Measurements from ENCODE around the gene OMA1.
"Not testable (repeated sequence)": the region's sequence is repeated elsewhere in the genome, so short reads cannot be mapped to it uniquely, and the experiment has no call there.

Gene OMA1

DNA sequence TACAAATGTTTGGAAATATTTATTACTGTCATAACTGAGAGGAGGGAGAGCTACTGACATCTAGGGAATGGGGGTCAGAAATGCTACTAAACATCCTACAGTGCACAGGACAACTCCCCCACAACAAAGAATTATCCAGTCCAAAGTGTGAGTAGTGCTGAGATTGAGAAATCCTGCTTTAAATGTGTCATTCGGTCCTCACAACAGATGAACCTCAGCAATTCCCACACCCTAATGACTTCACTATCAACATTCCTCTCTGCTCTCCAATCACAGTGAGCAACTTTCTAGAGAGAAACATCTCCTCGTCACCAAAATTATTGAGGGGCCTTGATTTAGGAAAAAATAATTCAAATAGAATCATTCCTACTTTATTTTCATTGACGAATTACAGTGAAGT is 18.0 kb downstream of the OMA1 start:
- no peak for DNase-seq (ENCODE audit: low read depth in 1 of 2, low spot score in 1 of 2)

DNA sequence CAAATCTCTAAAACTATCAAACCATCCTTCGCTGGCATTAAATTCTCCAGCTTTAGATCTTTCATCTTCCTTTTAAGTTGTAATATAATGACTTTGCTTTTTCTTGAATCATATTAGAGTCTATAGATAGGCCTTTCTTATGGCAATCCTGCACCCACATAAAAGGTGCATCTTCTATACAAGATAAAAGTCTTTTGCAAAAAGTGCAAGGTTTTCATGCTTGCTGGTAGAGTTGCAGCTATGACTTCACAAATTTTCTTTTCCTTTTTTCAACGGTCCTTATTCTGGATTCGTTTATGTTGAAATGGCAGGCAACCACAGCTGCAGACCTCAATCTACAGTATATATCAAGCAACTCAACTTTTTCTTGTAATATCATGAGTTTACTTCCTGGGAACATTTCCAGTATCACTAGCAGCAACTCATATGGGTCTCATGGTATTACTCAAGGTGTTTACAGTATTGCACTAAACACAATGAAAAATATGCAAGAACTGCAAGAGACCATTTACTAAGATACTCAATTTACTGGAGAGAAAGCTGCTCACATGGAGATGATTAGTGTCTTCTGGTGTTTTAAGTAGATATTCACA is 22.1 kb downstream of the OMA1 start:
- no peak for DNase-seq (ENCODE audit: low read depth in 1 of 2, low spot score in 1 of 2)

DNA sequence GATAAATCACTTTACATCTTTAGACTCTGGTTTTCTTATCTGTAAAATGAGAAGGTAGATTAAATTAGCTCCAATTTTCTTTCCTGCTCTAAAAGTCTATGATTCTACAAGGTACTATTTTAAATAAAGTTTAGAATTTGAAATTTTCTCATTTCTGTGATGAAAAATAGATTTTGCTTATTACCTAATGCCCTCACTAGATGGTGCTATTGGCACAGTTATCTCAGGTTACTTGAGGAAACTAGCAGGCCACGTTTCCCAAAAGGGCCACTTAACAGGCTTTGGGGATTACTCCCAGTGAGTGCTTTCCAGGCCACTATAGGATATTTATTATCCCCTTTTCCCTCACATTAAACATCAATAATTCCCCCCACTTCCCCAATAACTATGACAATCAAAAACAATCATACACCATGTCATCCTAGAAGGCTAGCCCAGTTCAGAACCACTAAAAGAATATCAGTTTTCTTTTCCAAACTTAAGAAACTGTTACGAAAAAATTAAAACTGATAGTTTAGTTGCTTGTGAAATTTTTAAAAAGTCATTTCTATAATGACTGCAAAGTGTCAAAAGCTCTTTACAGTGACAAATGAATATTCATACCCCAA is 30.6 kb downstream of the OMA1 start:
- no peak for DNase-seq (ENCODE audit: low read depth in 1 of 2, low spot score in 1 of 2)

DNA sequence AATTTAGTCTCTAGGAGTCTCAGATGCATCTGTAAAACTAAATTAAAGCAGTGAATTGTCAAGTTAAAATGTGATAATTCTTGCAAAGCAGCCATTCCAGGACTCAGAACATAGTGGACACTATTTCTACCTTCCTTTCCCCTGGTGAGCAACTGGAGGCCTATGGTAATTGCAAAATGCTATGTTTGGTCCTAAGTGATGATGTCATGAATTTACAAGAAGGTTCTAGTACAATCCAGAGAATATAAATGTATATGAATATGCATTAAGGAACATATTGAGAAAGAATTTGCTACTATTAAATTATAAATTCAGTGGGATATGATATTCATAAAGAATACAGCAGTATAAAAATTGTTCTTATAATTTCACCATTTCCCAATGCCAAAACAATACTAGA is 32.6 kb downstream of the OMA1 start:
- DNase-seq (ENCODE audit: low read depth in 1 of 2, low spot score in 1 of 2): no peak

DNA sequence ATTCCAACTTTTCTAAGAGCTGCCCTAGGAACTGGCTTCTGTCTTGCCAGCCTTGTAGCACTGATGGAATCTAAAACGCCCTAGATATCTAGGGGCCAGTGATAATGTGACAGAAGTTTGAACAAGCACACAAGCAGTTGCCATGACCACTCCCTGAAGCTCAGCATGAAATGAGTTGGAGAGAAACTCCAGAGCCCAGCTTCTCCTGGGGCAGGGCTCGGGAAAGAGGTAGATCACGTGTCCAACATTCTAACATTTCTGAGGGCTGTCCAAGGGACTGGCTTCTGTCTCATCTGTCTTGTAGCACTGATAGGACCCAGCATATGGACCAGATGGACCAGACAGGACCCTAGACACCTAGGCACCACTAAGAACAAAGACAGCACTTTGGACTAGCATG is 37.9 kb downstream of the OMA1 start:
- no peak for DNase-seq (ENCODE audit: low read depth in 1 of 2, low spot score in 1 of 2)

DNA sequence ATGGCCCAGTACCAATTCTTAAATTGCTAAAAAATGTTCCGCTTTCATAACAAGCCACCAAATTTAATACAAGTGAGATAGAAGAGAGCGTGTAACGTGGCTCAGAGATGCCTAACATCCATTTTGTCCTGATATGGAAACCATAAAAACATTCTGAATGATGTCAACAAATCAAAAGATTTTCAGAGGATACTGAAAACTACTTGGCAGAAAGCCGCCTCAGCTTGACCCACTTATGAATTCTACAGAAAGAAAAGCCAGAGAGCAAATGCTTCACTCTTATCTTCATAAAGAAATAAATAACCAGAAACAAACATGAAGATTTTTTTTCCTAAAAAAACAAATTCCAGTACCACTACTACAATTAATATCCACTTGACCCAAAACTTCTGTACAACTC is 41.2 kb downstream of the OMA1 start:
- DNase-seq (ENCODE audit: low read depth in 1 of 2, low spot score in 1 of 2): no peak

DNA sequence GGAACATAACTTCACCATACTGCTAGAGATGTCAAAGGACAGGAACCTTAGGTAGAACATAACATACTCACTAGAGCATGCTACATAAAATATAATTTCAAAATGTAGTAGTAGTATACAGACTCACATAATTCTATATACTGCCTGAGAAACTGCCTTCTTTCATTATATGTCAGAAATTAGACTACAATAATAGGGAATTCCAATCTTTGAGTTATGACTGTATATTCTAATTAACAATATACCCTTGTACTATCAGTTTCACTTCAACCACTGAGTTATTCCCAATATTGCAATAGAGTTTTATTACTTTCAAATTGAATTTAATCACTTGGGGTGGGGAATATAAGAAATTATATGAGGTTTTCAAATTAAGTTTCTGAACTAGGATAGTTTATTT is 44.0 kb downstream of the OMA1 start:
- DNase-seq (ENCODE audit: low read depth in 1 of 2, low spot score in 1 of 2): no peak

DNA sequence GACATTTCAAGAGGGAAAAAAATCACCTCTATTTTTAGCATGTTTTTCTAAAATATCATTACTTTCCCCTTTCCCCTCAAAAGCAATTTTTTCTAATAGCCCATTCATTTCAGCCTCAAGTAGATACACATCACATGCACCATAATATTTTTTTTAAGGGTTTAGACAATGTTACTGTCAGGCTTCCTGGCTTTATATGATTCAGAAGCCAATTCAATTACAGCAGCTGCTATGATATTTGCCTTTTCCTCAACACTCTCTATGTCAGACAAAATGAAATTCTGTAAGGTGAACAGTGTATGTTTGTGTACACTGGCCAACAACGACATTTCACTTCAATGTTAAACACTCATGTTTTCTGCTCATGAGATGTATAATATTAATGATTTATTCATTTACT is 46.5 kb downstream of the OMA1 start:
- no peak for DNase-seq (ENCODE audit: low read depth in 1 of 2, low spot score in 1 of 2)

DNA sequence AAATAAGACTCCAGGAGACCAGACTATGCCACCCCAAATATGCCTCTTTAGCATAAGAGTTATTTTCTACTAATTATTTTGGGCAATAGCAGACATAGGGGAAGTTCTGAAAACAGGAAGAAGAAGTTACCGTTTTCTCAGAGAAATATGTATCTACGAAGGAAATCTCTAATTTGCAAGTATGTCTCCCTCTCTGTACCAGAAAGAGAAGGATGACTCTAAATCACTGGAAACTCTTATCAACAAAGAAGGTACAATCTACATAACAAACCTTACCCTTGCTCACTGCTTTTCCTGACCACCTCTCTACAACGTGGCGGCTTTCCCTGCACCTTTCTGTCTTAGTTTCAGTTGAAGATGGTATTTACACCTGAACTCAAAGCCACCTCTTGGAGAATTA is 49.0 kb downstream of the OMA1 start:
- no peak for DNase-seq (ENCODE audit: low read depth in 1 of 2, low spot score in 1 of 2)

DNA sequence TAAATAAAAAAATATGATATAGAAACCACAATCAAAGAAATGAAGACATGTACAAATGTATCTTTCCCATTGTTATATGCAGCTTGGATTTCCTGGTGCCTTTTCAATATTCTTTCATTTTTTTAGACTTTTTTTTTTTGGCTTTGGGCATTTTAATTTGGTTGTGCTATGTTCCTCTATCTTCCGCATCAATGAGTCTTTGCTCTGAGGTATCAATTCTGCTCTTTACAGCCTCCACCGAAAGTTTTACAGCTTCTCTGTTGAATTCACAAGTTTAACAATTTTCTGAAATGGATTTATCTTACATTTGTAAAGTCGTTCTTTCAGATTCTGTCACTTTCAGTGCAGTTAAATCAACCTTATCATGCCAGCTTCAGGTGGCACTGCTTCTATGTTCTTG is 50.5 kb downstream of the OMA1 start:
- no peak for DNase-seq (ENCODE audit: low read depth in 1 of 2, low spot score in 1 of 2)

DNA sequence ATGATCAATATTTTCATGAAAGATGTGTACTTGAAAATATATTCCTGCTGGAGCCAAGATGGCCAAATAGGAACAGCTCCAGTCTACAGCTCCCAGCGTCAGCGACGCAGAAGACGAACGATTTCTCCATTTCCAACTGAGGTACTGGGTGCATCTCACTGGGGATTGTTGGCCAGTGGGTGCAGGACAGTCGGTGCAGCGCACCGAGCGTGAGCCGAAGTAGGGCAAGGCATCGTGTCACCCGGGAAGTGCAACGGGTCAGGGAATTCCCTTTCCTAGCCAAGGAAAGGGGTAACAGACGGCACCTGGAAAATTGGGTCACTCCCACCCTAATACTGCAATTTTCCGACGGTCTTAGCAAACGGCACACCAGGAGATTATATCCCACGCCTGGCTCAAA is 57.6 kb downstream of the OMA1 start:
- DNase-seq (ENCODE audit: low read depth in 1 of 2, low spot score in 1 of 2): not testable (repeated sequence)

DNA sequence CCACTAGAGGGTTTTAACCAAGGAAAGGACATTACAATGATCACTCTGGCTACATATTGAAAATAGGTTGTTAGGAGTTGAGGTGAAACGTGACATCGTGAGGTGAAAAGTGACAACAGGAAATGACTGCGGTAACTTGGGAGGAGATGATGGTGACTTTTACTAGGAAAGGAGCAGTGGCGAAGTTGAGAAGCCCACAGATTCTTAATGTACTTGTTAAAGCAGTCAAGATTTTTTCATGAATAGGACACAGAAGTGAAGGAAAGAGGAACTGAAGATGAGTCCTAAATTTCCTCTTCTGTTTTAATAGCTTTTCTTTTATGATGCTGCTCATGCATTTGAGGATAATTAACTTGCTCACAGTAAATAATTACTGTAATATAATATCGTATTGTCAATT is 59.5 kb downstream of the OMA1 start:
- DNase-seq (ENCODE audit: low read depth in 1 of 2, low spot score in 1 of 2): no peak

DNA sequence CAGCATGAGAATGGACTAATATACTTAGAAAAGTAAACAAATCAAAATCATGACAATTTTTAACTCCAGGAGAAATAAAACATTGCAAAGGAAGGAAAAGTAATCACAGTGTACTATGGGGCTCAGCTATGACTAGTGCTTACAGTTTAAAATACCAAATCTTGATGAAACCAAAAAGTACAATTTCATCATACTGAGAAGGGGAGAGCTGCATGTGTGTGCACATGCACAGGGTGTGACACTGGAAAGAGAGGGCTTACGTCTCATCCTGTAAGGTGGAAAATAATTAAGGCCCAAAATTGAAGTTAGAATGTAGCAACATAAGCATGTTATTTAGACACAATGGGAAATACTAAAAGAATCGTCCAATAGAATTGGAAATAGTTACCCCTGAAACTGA is 64.6 kb downstream of the OMA1 start:
- no peak for DNase-seq (ENCODE audit: low read depth in 1 of 2, low spot score in 1 of 2)

DNA sequence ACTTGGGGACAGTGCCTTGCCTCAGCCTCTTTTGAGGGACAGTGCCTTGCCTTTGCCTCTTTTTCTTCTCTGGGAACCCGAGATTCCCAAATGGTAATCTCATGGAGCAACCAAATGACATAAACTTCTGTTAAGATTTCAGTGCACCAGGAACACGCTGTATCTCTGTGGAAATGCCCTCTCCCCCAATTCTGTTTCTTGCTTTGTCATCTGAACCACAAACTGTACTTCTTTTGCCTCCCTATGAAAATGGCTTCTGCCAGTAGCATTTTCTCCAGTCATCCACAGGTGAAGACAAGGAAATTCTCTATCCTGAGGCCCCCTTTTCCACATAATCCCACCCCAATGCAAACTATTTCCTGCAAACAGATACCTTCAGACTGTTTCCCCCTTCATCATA is 66.3 kb downstream of the OMA1 start:
- no peak for DNase-seq (ENCODE audit: low read depth in 1 of 2, low spot score in 1 of 2)

DNA sequence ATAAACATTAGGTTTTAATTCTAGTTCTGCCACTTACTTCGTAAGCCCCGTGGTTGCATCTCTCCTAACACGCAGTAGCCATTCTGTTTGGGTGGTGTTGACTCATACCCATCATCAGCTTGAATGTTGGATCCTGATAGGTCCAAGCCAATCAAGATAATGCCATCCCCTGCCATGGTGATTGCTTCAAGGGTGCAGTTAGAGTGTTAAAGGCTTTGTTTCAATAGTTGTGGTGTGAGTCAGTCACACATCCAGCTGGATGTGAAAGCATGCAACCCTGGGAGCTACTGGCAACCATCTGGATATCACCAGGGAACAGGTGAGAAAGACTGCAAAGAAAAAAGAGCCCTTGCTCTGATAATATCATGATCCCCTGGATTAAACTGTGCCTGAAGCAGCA is 69.1 kb downstream of the OMA1 start:
- DNase-seq (ENCODE audit: low read depth in 1 of 2, low spot score in 1 of 2): no peak

DNA sequence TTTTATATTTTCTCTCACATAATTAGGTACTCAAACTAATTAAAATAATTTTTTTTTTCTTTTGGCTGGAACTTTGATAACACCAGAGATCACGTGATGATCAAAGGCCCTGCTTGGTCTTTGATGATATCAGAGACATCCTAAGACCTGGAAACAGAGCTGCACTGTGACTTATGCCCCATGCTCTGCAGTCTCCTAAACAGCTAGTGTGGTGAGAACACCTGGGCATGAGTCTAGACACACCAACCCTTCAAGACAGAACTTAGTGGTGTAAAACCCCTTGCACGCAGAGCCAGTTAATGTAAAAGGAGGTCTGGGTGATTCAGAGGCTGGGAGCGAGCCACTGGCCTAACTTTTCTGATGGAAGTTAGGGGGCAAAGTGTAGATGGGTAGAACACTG is 70.3 kb downstream of the OMA1 start:
- DNase-seq (ENCODE audit: low read depth in 1 of 2, low spot score in 1 of 2): no peak

DNA sequence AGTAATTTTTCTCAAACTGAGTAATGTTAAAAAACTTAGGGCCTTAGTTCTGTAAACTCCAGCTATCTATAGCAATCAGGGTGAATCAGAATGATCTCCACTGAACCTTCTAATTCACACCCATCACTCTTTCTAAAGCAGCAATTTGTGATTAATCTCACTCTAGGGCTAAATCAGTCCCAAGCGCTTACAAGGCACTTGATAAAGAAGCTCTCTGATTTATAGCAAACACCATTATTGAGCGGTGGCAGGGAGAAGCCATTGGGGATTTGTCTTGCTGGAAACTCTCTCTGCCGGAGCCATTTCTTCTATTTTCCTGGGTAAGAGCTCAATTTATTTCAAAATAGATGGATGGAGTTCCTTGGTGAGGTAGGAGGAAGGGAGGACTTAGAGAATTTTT is 77.0 kb downstream of the OMA1 start:
- no peak for DNase-seq (ENCODE audit: low read depth in 1 of 2, low spot score in 1 of 2)

DNA sequence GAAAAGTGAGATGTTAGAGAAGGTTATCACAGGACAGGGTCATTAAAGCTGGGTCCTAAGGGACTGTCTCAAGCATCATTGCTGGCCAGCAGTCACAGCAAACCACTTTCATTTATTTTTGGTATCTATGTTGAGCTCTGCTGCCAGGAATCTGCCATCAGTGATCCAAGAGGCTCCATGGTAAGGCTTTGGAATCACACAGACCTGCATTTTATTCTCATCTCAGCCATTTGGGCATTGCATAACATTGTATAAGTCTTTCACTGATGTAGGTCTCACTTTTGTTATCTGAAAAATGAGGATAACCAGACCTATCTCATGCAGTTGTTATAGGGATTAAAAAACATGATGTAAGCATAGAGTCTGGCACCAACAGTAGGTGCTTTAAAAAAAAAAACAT is 77.5 kb downstream of the OMA1 start:
- DNase-seq (ENCODE audit: low read depth in 1 of 2, low spot score in 1 of 2): no peak

DNA sequence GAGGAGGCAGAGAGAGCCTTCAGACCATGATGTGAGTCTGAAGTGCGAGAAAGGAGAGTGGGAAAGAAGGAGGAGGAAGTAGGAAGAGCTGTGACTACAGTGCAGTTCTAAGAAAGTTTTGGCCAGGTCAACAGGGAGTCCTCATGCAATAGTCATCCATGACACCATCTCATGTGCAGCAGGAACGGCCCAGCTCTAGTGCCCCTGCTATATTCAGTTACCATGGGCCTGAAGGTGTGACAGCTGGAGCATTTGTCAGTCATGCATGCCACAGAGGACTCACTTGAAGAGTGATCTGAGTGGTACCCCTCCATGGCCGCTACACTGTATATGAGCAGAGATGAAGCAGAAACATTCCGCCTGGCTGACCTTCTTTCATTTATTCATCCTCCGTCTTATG is 77.9 kb downstream of the OMA1 start:
- DNase-seq (ENCODE audit: low read depth in 1 of 2, low spot score in 1 of 2): no peak

DNA sequence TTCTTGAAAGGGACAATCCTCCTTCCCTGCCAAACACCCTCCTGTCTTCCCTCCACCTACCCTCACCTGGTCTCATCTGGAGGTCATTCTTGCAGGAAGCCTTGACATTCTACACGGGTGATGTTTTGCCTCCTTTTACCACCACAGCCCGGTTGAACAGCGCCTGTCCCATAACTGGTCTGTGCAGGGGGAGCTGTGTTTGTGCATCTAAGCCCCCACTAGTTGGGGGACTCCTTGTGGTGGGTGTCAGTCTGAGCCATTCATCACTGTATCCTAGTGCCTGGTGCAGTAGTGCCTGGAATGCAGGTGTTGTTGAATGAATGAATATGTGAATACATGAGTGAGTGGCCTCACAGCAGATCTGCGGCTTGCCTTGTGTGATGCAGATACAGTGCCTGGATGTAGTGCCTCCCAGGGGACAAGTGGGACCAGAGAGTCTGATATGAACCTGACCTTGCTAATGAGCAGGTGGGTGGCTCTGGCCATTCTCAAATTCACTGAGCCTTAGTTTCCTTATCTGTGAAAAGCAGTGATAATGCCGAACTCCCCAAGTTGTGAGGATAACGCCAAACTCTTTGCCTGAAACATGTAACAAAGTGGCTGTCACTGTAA is 79.8 kb downstream of the OMA1 start:
- no peak for DNase-seq (ENCODE audit: low read depth in 1 of 2, low spot score in 1 of 2)

DNA sequence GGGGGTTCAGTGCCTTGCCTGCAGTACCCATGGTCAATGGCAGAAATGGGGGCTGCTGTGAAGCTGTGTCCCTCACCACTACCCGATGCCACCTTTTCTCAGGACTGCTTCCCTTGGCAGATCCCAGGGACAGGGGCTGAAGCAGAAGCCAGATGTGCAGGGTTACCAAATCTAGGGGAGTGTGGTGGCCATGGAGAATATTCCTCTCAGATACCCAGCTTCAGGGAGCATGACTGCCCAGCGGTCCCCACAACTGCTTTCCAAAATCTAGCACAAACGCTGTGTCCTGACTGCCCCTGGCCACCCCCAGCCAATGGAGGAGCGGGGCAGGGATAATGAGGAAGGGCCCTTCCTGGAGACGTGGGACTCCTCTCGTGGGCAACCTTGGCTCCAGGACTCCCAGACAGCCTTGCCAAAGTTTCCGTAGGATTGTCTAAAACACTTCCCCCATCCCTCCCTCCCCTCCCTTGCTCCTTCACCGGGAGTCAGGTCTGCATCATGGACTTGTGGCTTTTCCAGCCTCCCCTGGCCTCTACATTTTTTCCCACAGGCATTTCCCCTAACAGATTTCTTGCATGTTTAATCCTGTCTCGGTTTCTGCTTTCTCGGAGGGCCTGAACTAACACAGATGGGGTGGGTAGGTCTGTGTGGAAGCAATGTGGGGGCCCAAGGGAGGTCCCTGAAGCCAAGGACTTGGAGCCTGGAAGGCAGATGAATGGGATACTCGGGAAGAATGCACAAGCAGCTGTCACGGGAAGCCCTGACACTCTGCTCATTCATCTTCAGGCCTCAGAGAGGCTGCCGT is 80.5 kb downstream of the OMA1 start:
- no peak for DNase-seq (ENCODE audit: low read depth in 1 of 2, low spot score in 1 of 2)

DNA sequence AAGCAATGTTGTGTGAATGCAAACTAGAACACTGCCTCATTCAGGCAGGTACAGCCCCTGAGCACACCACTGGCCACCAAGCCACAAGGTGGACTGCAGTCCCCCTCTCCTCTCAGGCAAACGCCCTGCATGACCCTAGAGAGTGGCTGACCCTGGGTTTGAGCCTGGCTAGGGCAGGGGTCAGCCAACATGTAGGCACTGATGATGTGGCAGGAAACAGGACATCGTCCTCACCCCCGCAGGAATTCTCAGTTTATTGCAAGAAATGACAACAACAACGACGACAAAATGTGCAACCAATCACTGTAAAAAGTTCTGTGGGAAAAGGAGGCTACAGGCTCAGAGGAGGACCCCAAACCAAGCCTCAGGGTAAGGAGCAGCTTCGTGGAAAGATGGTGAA is 81.3 kb downstream of the OMA1 start:
- DNase-seq (ENCODE audit: low read depth in 1 of 2, low spot score in 1 of 2): no peak
